ENCODE measurements around the gene LHFPL3.

The LHFPL3 gene

GRCh38 chr7:104859754-104860426 is 531.5 kb downstream of the LHFPL3 start:
- TF ChIP-seq, protein P1, sequence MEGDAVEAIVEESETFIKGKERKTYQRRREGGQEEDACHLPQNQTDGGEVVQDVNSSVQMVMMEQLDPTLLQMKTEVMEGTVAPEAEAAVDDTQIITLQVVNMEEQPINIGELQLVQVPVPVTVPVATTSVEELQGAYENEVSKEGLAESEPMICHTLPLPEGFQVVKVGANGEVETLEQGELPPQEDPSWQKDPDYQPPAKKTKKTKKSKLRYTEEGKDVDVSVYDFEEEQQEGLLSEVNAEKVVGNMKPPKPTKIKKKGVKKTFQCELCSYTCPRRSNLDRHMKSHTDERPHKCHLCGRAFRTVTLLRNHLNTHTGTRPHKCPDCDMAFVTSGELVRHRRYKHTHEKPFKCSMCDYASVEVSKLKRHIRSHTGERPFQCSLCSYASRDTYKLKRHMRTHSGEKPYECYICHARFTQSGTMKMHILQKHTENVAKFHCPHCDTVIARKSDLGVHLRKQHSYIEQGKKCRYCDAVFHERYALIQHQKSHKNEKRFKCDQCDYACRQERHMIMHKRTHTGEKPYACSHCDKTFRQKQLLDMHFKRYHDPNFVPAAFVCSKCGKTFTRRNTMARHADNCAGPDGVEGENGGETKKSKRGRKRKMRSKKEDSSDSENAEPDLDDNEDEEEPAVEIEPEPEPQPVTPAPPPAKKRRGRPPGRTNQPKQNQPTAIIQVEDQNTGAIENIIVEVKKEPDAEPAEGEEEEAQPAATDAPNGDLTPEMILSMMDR (IDR thresholded peaks at IDR 0.05; ENCODE audit: insufficient read depth, missing control alignments): no peak
- FAIRE-seq: no peak
- DNase-seq (ENCODE audit: insufficient read length, low spot score): no peak

DNA sequence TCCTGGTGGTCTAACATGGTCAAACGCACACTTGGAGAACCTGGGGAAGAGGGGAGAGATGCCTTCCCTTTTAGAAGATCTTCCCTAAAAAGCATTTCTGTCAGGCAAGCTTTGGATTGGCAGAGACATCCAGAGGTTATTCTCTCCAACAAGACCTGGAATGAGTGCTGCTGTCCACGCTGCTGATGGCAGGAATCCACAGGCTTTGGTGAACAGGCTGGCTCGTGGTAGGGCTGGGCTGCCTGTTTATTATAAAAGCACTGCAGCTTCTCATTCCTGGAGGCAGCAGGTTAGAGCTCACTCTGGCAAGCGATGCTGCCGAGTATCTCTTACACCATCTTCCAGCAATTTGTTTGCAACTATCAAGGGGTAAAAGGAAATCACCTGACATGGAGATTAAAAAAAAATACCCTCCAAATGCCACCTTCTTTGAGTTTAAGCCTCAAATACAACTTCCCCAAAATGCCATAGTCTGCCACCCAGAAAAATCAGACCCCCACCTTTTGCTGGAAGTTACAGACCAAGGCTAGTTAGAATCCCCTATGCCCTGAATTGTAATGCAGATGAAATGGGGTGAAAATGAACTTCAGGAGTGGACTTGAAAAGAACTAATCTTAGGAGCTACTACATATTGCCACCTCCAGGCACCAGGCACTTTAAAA is 533.5 kb downstream of the LHFPL3 start:
- TF ChIP-seq, protein P1 (IDR thresholded peaks at IDR 0.05; ENCODE audit: insufficient read depth, missing control alignments): no peak
- FAIRE-seq (no peak), DNase-seq (ENCODE audit: insufficient read length, low spot score) (no peak)

DNA sequence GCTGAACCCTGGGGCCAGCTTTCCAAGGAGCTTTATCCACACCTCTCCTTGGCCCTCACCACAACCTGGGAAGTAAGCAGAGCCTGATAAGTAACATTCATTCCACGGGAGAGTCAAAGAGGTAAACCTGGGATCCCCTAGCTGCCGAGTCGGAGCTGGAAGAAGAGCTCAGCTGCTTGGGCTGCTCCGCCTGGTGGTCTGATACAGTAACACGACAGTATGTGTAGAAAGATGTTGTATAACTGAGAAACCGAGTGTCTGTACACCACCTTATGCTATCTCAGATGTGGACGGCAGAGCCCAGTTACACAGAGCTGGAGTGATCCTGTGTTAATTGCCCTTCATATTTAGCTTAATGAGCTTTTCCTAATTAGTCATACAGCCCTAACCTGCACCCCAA is 534.3 kb downstream of the LHFPL3 start:
- FAIRE-seq: no peak
- TF ChIP-seq, protein P1 (IDR thresholded peaks at IDR 0.05; ENCODE audit: insufficient read depth, missing control alignments): peak; percentile 45
- no peak for DNase-seq (ENCODE audit: insufficient read length, low spot score)

DNA sequence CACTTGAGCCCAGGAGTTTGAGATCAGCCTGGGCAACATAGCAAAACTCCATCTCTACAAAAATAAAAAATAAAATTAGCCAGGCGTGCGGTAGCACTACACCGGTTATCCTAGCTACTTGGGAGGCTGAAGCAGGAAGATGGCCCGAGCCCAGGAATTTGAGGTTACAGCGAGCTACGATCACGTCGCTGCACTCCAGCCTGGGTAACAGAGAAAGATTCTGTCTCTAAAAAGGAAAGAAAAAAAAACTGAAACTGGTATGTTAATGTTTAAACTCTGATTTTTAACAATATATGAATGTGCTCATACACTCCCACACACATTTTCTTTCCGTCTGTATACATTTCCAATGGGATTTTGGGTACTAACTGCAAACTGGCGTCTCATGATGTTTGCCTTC is 545.0 kb downstream of the LHFPL3 start:
- TF ChIP-seq, protein P1 (IDR thresholded peaks at IDR 0.05; ENCODE audit: insufficient read depth, missing control alignments): no peak
- DNase-seq (ENCODE audit: insufficient read length, low spot score) (no peak), FAIRE-seq (no peak)

DNA sequence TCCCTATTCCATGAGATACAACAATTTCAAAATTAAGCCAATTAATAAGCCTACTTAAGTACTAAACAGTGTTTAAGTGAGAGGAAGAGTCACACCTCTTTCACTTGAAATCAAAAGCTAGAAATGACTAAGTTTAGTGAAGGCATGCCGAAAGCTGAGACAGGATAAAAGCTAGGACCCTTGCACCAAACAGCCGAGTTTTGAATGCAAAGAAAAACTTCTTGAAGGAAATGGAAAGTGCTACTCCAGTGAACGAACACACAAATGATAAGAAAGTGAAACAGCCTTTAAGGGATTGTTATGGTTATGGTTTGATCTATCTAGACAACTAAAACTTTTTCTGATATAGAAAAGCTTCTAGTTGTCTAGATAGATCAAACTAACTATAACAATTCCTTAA is 550.2 kb downstream of the LHFPL3 start:
- no peak for DNase-seq (ENCODE audit: insufficient read length, low spot score)
- TF ChIP-seq, protein P1 (IDR thresholded peaks at IDR 0.05; ENCODE audit: insufficient read depth, missing control alignments): no peak
- FAIRE-seq: no peak

DNA sequence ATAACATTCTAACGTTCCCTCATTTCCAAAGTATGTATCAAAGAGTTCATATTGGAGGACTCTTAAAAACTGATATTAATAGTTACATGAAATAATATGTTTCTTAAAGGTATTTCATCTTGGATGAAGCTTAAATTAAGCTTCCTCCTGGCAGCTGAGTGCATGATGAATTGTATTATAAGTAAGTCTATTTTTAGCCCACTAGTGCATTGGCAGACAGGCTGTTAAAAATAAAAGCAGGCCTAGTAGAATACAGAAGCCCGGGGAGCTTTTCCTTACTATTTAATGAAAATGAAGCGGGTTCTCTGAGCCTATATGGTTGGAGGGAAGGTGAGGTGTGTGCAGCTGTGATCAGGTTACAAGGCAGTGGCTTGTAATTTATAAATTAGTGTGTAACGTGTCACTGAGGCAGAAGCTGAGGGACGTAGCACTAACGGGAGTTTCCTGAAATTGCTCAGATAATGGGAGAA is 554.9 kb downstream of the LHFPL3 start:
- DNase-seq (ENCODE audit: insufficient read length, low spot score) (no peak), FAIRE-seq (no peak)
- TF ChIP-seq, protein P1 (IDR thresholded peaks at IDR 0.05; ENCODE audit: insufficient read depth, missing control alignments): no peak
